IMR-90 (cell line): ENCODE results near the gene UBR1. TPM values are rescaled to one million over a fixed set of nuclear protein-coding genes. Genes with fewer than 3 reads are reported as not detected.
A peak's percentile ranks its signal among the peaks of the same experiment; 100 is the strongest.

Experiments used
- ATAC-seq: fragments of 200-7000 bp; cut with Tn5 transposase; 2 replicates; pipeline ENCODE4 v1.9.1; 2020; ENCODE audit warnings: low read depth, mild to moderate bottlenecking, moderate library complexity
- BruUV-seq: library from RNA; stranded (reverse); fragments of 400-500 nt; replicated peaks from 2 replicates; lab custom pipeline; 2021; lab: Mats Ljungman, UMichigan
- CTCF ChIA-PET: fragments of 300-600 bp; formaldehyde crosslinking; extraction: SDS; loops from one replicate; lab custom pipeline; 2021; ENCODE audit warnings: antibody characterized with exemption; lab: Yijun Ruan, JAX
- POLR2A ChIA-PET: fragments of 300-600 bp; sonication (Branson Sonifier 250); formaldehyde crosslinking; loops from one replicate; lab custom pipeline; 2022; ENCODE audit warnings: antibody characterized with exemption; ENCODE audit not compliant: unreplicated experiment; lab: Charles Lee
- DNase-seq: peaks from one replicate; pipeline ENCODE4 v3.0.0; 2013
- H2AFZ ChIP-seq: replicated peaks from 2 replicates; pipeline ENCODE3; 2013; ENCODE audit warnings: low read length, mild to moderate bottlenecking; ENCODE audit not compliant: poor library complexity
- H2AK5ac ChIP-seq: 2 replicates; pipeline ENCODE4 v1.6.1; 2013; ENCODE audit warnings: low read depth, low read length, inconsistent platforms
- H2AK9ac ChIP-seq: replicated peaks from 2 replicates; pipeline ENCODE3; 2013; ENCODE audit warnings: mild to moderate bottlenecking, low read depth, low read length, moderate library complexity; ENCODE audit not compliant: poor library complexity
- H2BK120ac ChIP-seq: 2 replicates; pipeline ENCODE4 v1.6.1; 2013; ENCODE audit warnings: low read depth, low read length, inconsistent platforms
- H2BK15ac ChIP-seq: 3 replicates; pipeline ENCODE4 v1.6.1; 2013; ENCODE audit warnings: low read depth, low read length, inconsistent platforms
- H2BK20ac ChIP-seq: 2 replicates; pipeline ENCODE4 v1.6.1; 2013; ENCODE audit warnings: low read depth, mild to moderate bottlenecking, inconsistent platforms, low read length, moderate library complexity
- H2BK5ac ChIP-seq: 2 replicates; pipeline ENCODE4 v1.6.1; 2013; ENCODE audit warnings: mild to moderate bottlenecking, low read depth, low read length, inconsistent platforms; ENCODE audit not compliant: poor library complexity, severe bottlenecking
- H3K14ac ChIP-seq: replicated peaks from 2 replicates; pipeline ENCODE4 v1.6.1; 2013; ENCODE audit warnings: low read depth, low read length, inconsistent platforms
- H3K18ac ChIP-seq: 2 replicates; pipeline ENCODE4 v1.6.1; 2013; ENCODE audit warnings: low read depth, low read length, control low read depth
- H3K23ac ChIP-seq: 2 replicates; pipeline ENCODE4 v1.6.1; 2013; ENCODE audit warnings: low read depth, low read length, inconsistent platforms
- H3K27ac ChIP-seq: 2 replicates; pipeline ENCODE4 v1.5.1; 2013; ENCODE audit warnings: mild to moderate bottlenecking, control low read depth, low read length; ENCODE audit not compliant: insufficient read depth
- H3K27me3 ChIP-seq: 2 replicates; pipeline ENCODE4 v1.6.1; 2013; ENCODE audit warnings: low read length; ENCODE audit not compliant: control insufficient read depth, insufficient read depth
- H3K36me3 ChIP-seq: 2 replicates; pipeline ENCODE4 v1.6.1; 2013; ENCODE audit warnings: low read length, mixed read lengths; ENCODE audit not compliant: control insufficient read depth, insufficient read depth
- H3K4ac ChIP-seq: 2 replicates; pipeline ENCODE4 v1.6.1; 2013; ENCODE audit warnings: low read depth, low read length, inconsistent platforms
- H3K4me1 ChIP-seq: 2 replicates; pipeline ENCODE4 v1.6.1; 2013; ENCODE audit warnings: low read length, mixed read lengths; ENCODE audit not compliant: control insufficient read depth, insufficient read depth
- H3K4me2 ChIP-seq: 2 replicates; pipeline ENCODE4 v1.6.1; 2013; ENCODE audit warnings: low read depth, mild to moderate bottlenecking, control low read depth, low read length, moderate library complexity
- H3K4me3 ChIP-seq: 2 replicates; pipeline ENCODE4 v1.5.1; 2013; ENCODE audit warnings: low read depth, mild to moderate bottlenecking, control low read depth, low read length, moderate library complexity; ENCODE audit not compliant: insufficient read depth
- H3K56ac ChIP-seq: 2 replicates; pipeline ENCODE4 v1.6.1; 2013; ENCODE audit warnings: low read length, inconsistent platforms; ENCODE audit not compliant: insufficient read depth; ENCODE audit errors: extremely low read depth
- H3K79me1 ChIP-seq, 2 experiments: 2 replicates each; pipeline ENCODE4 v1.6.1; 2013; ENCODE audit warnings: low read length in 2 of 2, inconsistent platforms in 1 of 2, low read depth in 1 of 2
- H3K9ac ChIP-seq: 2 replicates; pipeline ENCODE4 v1.6.1; 2013; ENCODE audit warnings: low read depth, low read length, control low read depth
- H3K9me1 ChIP-seq: 2 replicates; pipeline ENCODE4 v1.6.1; 2013; ENCODE audit warnings: low read length, inconsistent platforms; ENCODE audit not compliant: insufficient read depth
- H3K9me3 ChIP-seq: 2 replicates; pipeline ENCODE4 v1.6.1; 2013; ENCODE audit warnings: low read length; ENCODE audit not compliant: control insufficient read depth, insufficient read depth
- H4K20me1 ChIP-seq: 2 replicates; pipeline ENCODE4 v1.6.1; 2013; ENCODE audit warnings: low read length, inconsistent platforms; ENCODE audit not compliant: insufficient read depth
- H4K5ac ChIP-seq: 2 replicates; pipeline ENCODE4 v1.6.1; 2013; ENCODE audit warnings: mild to moderate bottlenecking, low read depth, low read length, control low read depth
- H4K8ac ChIP-seq, 2 experiments: 2 replicates each; pipeline ENCODE4 v1.6.1; 2013; ENCODE audit warnings: low read depth in 2 of 2, low read length in 2 of 2, control low read depth in 1 of 2, inconsistent platforms in 1 of 2
- H4K91ac ChIP-seq: 2 replicates; pipeline ENCODE4 v1.6.1; 2013; ENCODE audit warnings: low read depth, low read length, inconsistent platforms; ENCODE audit not compliant: insufficient read depth
- CEBPB ChIP-seq: IDR thresholded peaks from 2 replicates; pipeline ENCODE4 v1.6.1; 2012; ENCODE audit warnings: low read depth, low read length, improper control_type of control experiment
- CTCF ChIP-seq: conservative IDR thresholded peaks from 2 replicates; pipeline ENCODE4 v1.5.1; 2012; ENCODE audit warnings: mild to moderate bottlenecking, low read depth, low read length, improper control_type of control experiment
- ELK1 ChIP-seq: fragments of 150-350 bp; IDR thresholded peaks from 2 replicates; pipeline ENCODE4 v1.6.1; 2016; ENCODE audit warnings: low read depth, mild to moderate bottlenecking, low read length, moderate library complexity, borderline replicate concordance
- FOS ChIP-seq: fragments of 150-350 bp; IDR thresholded peaks from 2 replicates; pipeline ENCODE4 v1.6.1; 2016; ENCODE audit warnings: low read depth, low read length
- MXI1 ChIP-seq: IDR thresholded peaks from 2 replicates; pipeline ENCODE4 v1.6.1; 2012; ENCODE audit warnings: low read depth, mild to moderate bottlenecking, low read length, moderate library complexity, borderline replicate concordance
- NFE2L2 ChIP-seq: fragments of 150-350 bp; IDR thresholded peaks from 2 replicates; pipeline ENCODE4 v1.6.1; 2016; ENCODE audit warnings: low read depth, mild to moderate bottlenecking, low read length
- RCOR1 ChIP-seq: IDR thresholded peaks from 2 replicates; pipeline ENCODE4 v1.6.1; 2012; ENCODE audit warnings: mild to moderate bottlenecking, low read length, improper control_type of control experiment; ENCODE audit not compliant: insufficient replicate concordance
- RFX5 ChIP-seq: IDR thresholded peaks from 2 replicates; pipeline ENCODE4 v1.8.0; 2012; ENCODE audit warnings: low read depth, mild to moderate bottlenecking, low read length, moderate library complexity
- WGBS, 2 experiments: methylation state at CpG; one replicate each; pipeline versions ENCODE4 v1.1.5 to v1.1.7; 2013; ENCODE audit warnings: missing lambda C conversion rate in 2 of 2; ENCODE audit not compliant: insufficient read length in 1 of 2; ENCODE audit errors: extremely low coverage in 2 of 2; 5-methylcytosine and 5-hydroxymethylcytosine counted together
- dilution Hi-C: fragments of 300-500 bp; cut with HindIII; formaldehyde crosslinking; loops from one replicate; pipeline ENCODE4 v1.14.3; 2018; ENCODE audit warnings: low sequenced_read_pairs; ENCODE audit not compliant: unreplicated experiment
- in situ Hi-C: fragments of 300-500 bp; cut with MboI; formaldehyde crosslinking; loops from 3 replicates; pipeline ENCODE4 v1.14.3; 2019; ENCODE audit warnings: low sequenced_read_pairs, inconsistent platforms, mixed read lengths
- intact Hi-C: fragments of 100-400 bp; cut with micrococcal nuclease; formaldehyde crosslinking; loops from 2 replicates; pipeline ENCODE4 v1.10.0; 2022
- polyA plus RNA-seq, 3 experiments: library from polyadenylated mRNA; depleted of rRNA; stranded (reverse); fragments of >200 nt; gene quantifications; 2 replicates each; pipeline ENCODE4 v1.2.3, GENCODE V29; 2012; ENCODE audit warnings: low replicate concordance in 1 of 3
- total RNA-seq: library from RNA; depleted of rRNA; stranded (reverse); fragments of >200 nt; gene quantifications from 2 replicates; pipeline ENCODE4 v1.2.3, GENCODE V29; 2012

UBR1 gene
- total and polyA plus RNA-seq, 2 of the 4 experiments (the other 2 are of a cell fraction), result 6.5 to 30.1 TPM

- no peak overlapping the region for H3K4me2 ChIP-seq
- no peak overlapping the region for H3K56ac ChIP-seq
- peak overlapping the region; percentile 57; the same call in 1 of the 2 replicates for H2BK20ac ChIP-seq
- in situ Hi-C loops (no loop called here), intact Hi-C loops (no loop called here), dilution Hi-C loops (no loop called here)
- ATAC-seq (peak; percentile 27; the same call in 1 of the 2 replicates), DNase-seq (peak; percentile 46)
- no peak overlapping the region for H2AK9ac ChIP-seq
- H2BK120ac ChIP-seq, result no peak overlapping the region; the same call in 1 of the 2 replicates
- H3K23ac ChIP-seq, result no peak overlapping the region
- peaks cover 3% of the 10 kb centered on the region for H3K4me1 ChIP-seq
- no peak overlapping the region for H3K18ac ChIP-seq
- H2AFZ ChIP-seq, result no peak overlapping the region
- CTCF ChIA-PET, result no interaction called here
- no peak overlapping the region for H3K27ac ChIP-seq
- 0 out of 3 replicates have a peak overlapping the region, but pooled peaks have one; percentile 23 for H2BK15ac ChIP-seq
- peak overlapping the region; percentile 55; the same call in 1 of the 2 replicates for H3K14ac ChIP-seq
- peaks cover 17 to 52% of the 10 kb centered on the region in 2 experiments for H3K79me1 ChIP-seq
- no peak overlapping the region for H3K9ac ChIP-seq
- no CpG with 5 or more reads among the region's 5 CpGs for WGBS, 2 experiments
- H3K9me3 ChIP-seq, result no peaks in the 10 kb centered on the region
- H2BK5ac ChIP-seq, result no peak overlapping the region
- POLR2A ChIA-PET, result no interaction called here
- no peak overlapping the region for H3K4me3 ChIP-seq
- no TSS peak for BruUV-seq
- H3K9me1 ChIP-seq, result 0 out of 2 replicates have a peak, but pooled peaks cover 2% of the 10 kb centered on the region
- no peaks in the 10 kb centered on the region for H3K27me3 ChIP-seq
- H2AK5ac ChIP-seq, result no peak overlapping the region; the same call in 1 of the 2 replicates
- H4K20me1 ChIP-seq, result peaks cover 5% of the 10 kb centered on the region; the same call in 1 of the 2 replicates
- no peaks in the 10 kb centered on the region for H3K36me3 ChIP-seq
- H4K8ac ChIP-seq, result peak overlapping the region in 1 of 2 experiments; percentile 40; a peak in 1 of 4 replicates
- H4K5ac ChIP-seq, result no peak overlapping the region
- no peak overlapping the region for H3K4ac ChIP-seq
- no peak overlapping the region for H4K91ac ChIP-seq
- no peak for TF ChIP-seq MXI1
- TF ChIP-seq ELK1, result no peak
- TF ChIP-seq RFX5, result no peak
- TF ChIP-seq CTCF, result no peak
- TF ChIP-seq NFE2L2, result no peak
- no peak for TF ChIP-seq RCOR1
- no peak for TF ChIP-seq FOS
- TF ChIP-seq CEBPB, result peak; percentile 61; the same call in 1 of the 2 replicates
Measured at GRCh38 chr15:42911058-42911592, 194.7 kb downstream of the UBR1 start.
